ENCODE data around the gene CD160. TPM values are rescaled to one million over a fixed set of nuclear protein-coding genes. Genes with fewer than 3 reads are reported as not detected.
A peak's percentile ranks its signal among the peaks of the same experiment; 100 is the strongest.

The CD160 gene
- total RNA-seq, 1 experiment from 2014 or later: not detected

DNA sequence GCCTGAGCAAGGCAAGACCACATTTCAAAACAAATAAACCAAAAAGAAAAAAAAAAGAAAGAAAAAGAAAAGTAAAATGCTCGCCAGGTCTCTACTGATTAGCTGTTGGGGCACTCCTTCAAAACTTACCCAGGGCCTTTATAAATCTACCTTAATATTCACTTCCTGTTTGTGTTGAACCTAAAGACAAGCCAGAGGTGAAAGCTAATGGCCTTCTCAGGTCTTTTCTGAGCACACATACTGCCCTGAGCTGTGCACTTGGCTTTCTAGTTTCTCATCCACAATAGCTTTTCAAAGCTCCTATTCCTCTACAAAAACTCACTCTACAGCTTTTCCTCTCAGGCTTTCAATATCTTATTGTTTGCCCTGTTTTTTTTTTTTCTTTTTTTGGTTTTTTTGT lies 54.1 kb downstream of the CD160 start:
- no CpG with 5 or more reads among the region's 1 CpG for WGBS (ENCODE audit: extremely low coverage, insufficient read length, low lambda C conversion rate)

More for the DNA sequence above, 54.1 kb downstream of the CD160 start:
- Histone ChIP-seq H3K27me3 (ENCODE audit: insufficient read depth, low read length) (no peaks in the 10 kb centered on the region), H2BK120ac (ENCODE audit: low read depth, low read length, poor library complexity, severe bottlenecking) (no peak overlapping the region), H3K4ac (ENCODE audit: low read depth, low read length) (no peak overlapping the region), H4K5ac (ENCODE audit: insufficient read length, low read depth, low read length) (no peak overlapping the region), H2AK5ac (ENCODE audit: insufficient read length, low read length) (no peak overlapping the region), H3K23ac (ENCODE audit: insufficient read length, low read depth, low read length) (no peak overlapping the region), H3K4me1 (ENCODE audit: insufficient read depth, low read length) (no peaks in the 10 kb centered on the region), H3K9ac (ENCODE audit: extremely low read depth, insufficient read length, low read length) (no peak overlapping the region), H3K23me2 (ENCODE audit: insufficient read length, low read depth, low read length, poor library complexity, severe bottlenecking) (no peaks in the 10 kb centered on the region), H3K18ac (ENCODE audit: insufficient read length, low read depth, low read length) (no peak overlapping the region), H4K8ac (replicated peaks; ENCODE audit: insufficient read length, low read depth, low read length) (no peak overlapping the region), H4K20me1 (ENCODE audit: control insufficient read depth, insufficient read depth, insufficient read length) (no peaks in the 10 kb centered on the region), H3K56ac (ENCODE audit: insufficient read length, low read depth, low read length) (no peak overlapping the region), H3K9me3 (ENCODE audit: control insufficient read depth, low read depth, low read length) (no peaks in the 10 kb centered on the region), H3K27ac (ENCODE audit: insufficient read length, low read depth, low read length) (no peak overlapping the region), H2BK5ac (ENCODE audit: insufficient read length, low read length) (no peak overlapping the region), H3K79me1 (ENCODE audit: insufficient read depth, low read depth, low read length, poor library complexity, severe bottlenecking) (no peaks in the 10 kb centered on the region), H2BK15ac (ENCODE audit: low read depth, low read length) (no peak overlapping the region), H2BK20ac (ENCODE audit: low read depth, low read length, poor library complexity, severe bottlenecking) (no peak overlapping the region), H3K79me2 (ENCODE audit: insufficient read depth, low read length) (no peaks in the 10 kb centered on the region), H2AFZ (ENCODE audit: low read length) (no peak overlapping the region), H3T11ph (ENCODE audit: low read length) (no peak overlapping the region), H2BK12ac (ENCODE audit: insufficient read length, low read depth, low read length) (no peak overlapping the region), H4K91ac (ENCODE audit: insufficient read length, low read depth, low read length) (no peak overlapping the region), H3K4me2 (ENCODE audit: insufficient read depth, insufficient read length, low read length) (no peak overlapping the region), H3K14ac (ENCODE audit: insufficient read depth, low read length) (no peak overlapping the region)
- H3K4me1 Mint-ChIP-seq: no peaks in the 10 kb centered on the region
- no peak overlapping the region for H3K4me3 Mint-ChIP-seq
- TF ChIP-seq, protein P1, sequence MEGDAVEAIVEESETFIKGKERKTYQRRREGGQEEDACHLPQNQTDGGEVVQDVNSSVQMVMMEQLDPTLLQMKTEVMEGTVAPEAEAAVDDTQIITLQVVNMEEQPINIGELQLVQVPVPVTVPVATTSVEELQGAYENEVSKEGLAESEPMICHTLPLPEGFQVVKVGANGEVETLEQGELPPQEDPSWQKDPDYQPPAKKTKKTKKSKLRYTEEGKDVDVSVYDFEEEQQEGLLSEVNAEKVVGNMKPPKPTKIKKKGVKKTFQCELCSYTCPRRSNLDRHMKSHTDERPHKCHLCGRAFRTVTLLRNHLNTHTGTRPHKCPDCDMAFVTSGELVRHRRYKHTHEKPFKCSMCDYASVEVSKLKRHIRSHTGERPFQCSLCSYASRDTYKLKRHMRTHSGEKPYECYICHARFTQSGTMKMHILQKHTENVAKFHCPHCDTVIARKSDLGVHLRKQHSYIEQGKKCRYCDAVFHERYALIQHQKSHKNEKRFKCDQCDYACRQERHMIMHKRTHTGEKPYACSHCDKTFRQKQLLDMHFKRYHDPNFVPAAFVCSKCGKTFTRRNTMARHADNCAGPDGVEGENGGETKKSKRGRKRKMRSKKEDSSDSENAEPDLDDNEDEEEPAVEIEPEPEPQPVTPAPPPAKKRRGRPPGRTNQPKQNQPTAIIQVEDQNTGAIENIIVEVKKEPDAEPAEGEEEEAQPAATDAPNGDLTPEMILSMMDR (conservative IDR thresholded peaks at IDR 0.05): no peak
- H3K27me3 Mint-ChIP-seq (ENCODE audit: low read depth): no peaks in the 10 kb centered on the region
- DNase-seq: no peak
- H3K9me3 Mint-ChIP-seq: peaks cover 1 to 3% of the 10 kb centered on the region in 2 experiments; a peak in 3 of 5 replicates
- H3K36me3 Mint-ChIP-seq (ENCODE audit: insufficient read depth in 1 of 3, low read depth in 3 of 3): peaks cover 16 to 26% (median 17%) of the 10 kb centered on the region in 3 experiments
- peak overlapping the region in 2 of 3 experiments; percentile 66 to 77; a peak in 4 of 7 replicates for H3K27ac Mint-ChIP-seq
